ENCODE data around the gene PRDM1. TPM values are rescaled to one million over a fixed set of nuclear protein-coding genes. Genes with fewer than 3 reads are reported as not detected.

The PRDM1 gene
- total and polyA plus RNA-seq, 2 of the 13 experiments (the other 11 are each of a cell fraction or from before 2014, with no cell fraction given): 0.13 TPM; not detected in 1

- POLR2A ChIA-PET: no interaction called here
- no TSS peak for BruUV-seq (replicated peaks)
Measured at GRCh38 chr6:106050538-106050937, 35.6 kb upstream of the PRDM1 start.

More at GRCh38 chr6:106050538-106050937, 35.6 kb upstream of the PRDM1 start:
- Histone ChIP-seq H3K4me1 (ENCODE audit: insufficient read depth, low read length) (peaks cover 13% of the 10 kb centered on the region), H3K4me3 (replicated peaks in 1 of 3; ENCODE audit: insufficient read depth in 1 of 3, low read depth in 2 of 3, low read length in 3 of 3) (no peak overlapping the region), H3K36me3 (replicated peaks in 1 of 2; ENCODE audit: control insufficient read depth in 1 of 2, insufficient read depth in 2 of 2, low read length in 2 of 2) (no peaks in the 10 kb centered on the region), H3K4me2 (ENCODE audit: low read depth, low read length) (no peak overlapping the region), H3K9ac (ENCODE audit: insufficient read depth, low read depth, low read length) (no peak overlapping the region), H3K27me3 (ENCODE audit: control insufficient read depth in 1 of 2, insufficient read depth in 2 of 2, low read length in 2 of 2) (peaks cover 1 to 27% of the 10 kb centered on the region in 2 experiments; a peak in 3 of 5 replicates), H2AFZ (ENCODE audit: low read length) (no peak overlapping the region), H4K20me1 (ENCODE audit: insufficient read depth, low read length) (no peaks in the 10 kb centered on the region), H3K79me2 (ENCODE audit: insufficient read depth, low read length) (no peaks in the 10 kb centered on the region), H3K27ac (ENCODE audit: extremely low read length, insufficient read depth, low read length) (no peak overlapping the region), H3K9me3 (ENCODE audit: low read length) (no peaks in the 10 kb centered on the region)
- FAIRE-seq: no peak
- 49% methylated on average over 4 of the region's 4 CpGs for WGBS (ENCODE audit: low lambda C conversion rate)
- no peak for ATAC-seq
- in situ Hi-C loops (cut with HindIII; ENCODE audit: extremely low pct_ligation_motif_present, low pct_unique_long_range_greater_than_20kb) (no loop called here), intact Hi-C loops (cut with micrococcal nuclease; ENCODE audit: unreplicated experiment) (no loop called here)
- CTCF ChIA-PET (ENCODE audit: low intra/inter-chr PET ratio, low total read pairs): no interaction called here
- no peak for TF ChIP-seq HNRNPUL1 (IDR thresholded peaks at IDR 0.05; ENCODE audit: low read depth, low read length)
- no peak for TF ChIP-seq ZBTB26 (CRISPR knock-in tag; IDR thresholded peaks at IDR 0.05; ENCODE audit: borderline replicate concordance)
- TF ChIP-seq NFIC (IDR thresholded peaks at IDR 0.05; ENCODE audit: low read length): no peak
- no peak for TF ChIP-seq HMGXB4 (CRISPR knock-in tag; IDR thresholded peaks at IDR 0.05; ENCODE audit: borderline replicate concordance in 1 of 2, low read depth in 1 of 2)
- no peak for TF ChIP-seq FOXO4 (CRISPR knock-in tag; conservative IDR thresholded peaks at IDR 0.05)
- no peak for TF ChIP-seq MYNN (CRISPR knock-in tag; IDR thresholded peaks at IDR 0.05; ENCODE audit: low read depth)
- TF ChIP-seq GABPA (IDR thresholded peaks at IDR 0.05; ENCODE audit: low read depth, low read length): no peak
- no peak for TF ChIP-seq GABPA (CRISPR knock-in tag; IDR thresholded peaks at IDR 0.05; ENCODE audit: low read depth)
- no peak for TF ChIP-seq SP140L (CRISPR knock-in tag; IDR thresholded peaks at IDR 0.05; ENCODE audit: borderline replicate concordance)
- no peak for TF ChIP-seq HDAC6 (IDR thresholded peaks at IDR 0.05; ENCODE audit: low read depth, low read length)
- no peak for TF ChIP-seq ETV5 (CRISPR knock-in tag; IDR thresholded peaks at IDR 0.05; ENCODE audit: borderline replicate concordance)
- no peak for TF ChIP-seq ZNF703 (CRISPR knock-in tag; IDR thresholded peaks at IDR 0.05; ENCODE audit: borderline replicate concordance)
- no peak for TF ChIP-seq RARA (CRISPR knock-in tag; IDR thresholded peaks at IDR 0.05)
- TF ChIP-seq ZSCAN22 (CRISPR knock-in tag; IDR thresholded peaks at IDR 0.05): no peak
- TF ChIP-seq AKNA (CRISPR knock-in tag; IDR thresholded peaks at IDR 0.05; ENCODE audit: borderline replicate concordance): no peak
- no peak for DNase-seq (ENCODE audit: low spot score)
